GM12878 (cell line): ENCODE results near the gene CXorf65. TPM values are rescaled to one million over a fixed set of nuclear protein-coding genes. Genes with fewer than 3 reads are reported as not detected.

Source experiments
- ATAC-seq: fragments of 200-7000 bp; cut with Tn5 transposase; 3 replicates; pipeline ENCODE4 v1.9.1; 2020; ENCODE audit warnings: mild to moderate bottlenecking, moderate library complexity
- BruUV-seq: library from RNA; stranded (reverse); fragments of 400-500 nt; replicated peaks from 2 replicates; lab custom pipeline; 2021; lab: Mats Ljungman, UMichigan
- CTCF ChIA-PET: fragments of 300-600 bp; sonication (Branson Sonifier 250); formaldehyde crosslinking; extraction: SDS; loops from one replicate; lab custom pipeline; 2021; ENCODE audit warnings: inconsistent platforms; lab: Yijun Ruan, JAX
- POLR2A ChIA-PET: fragments of 350-600 bp; formaldehyde crosslinking; extraction: SDS; loops from one replicate; lab custom pipeline; 2021; ENCODE audit warnings: inconsistent platforms; lab: Charles Lee
- RAD21 ChIA-PET: fragments of 300-600 bp; sonication (Branson Sonifier 250); formaldehyde crosslinking; loops from one replicate; lab custom pipeline; 2023; ENCODE audit warnings: antibody characterized with exemption; ENCODE audit not compliant: unreplicated experiment; lab: Charles Lee
- SMC1A ChIA-PET: fragments of 300-600 bp; sonication (Branson Sonifier 250); formaldehyde crosslinking; loops from one replicate; lab custom pipeline; 2023; ENCODE audit not compliant: unreplicated experiment, uncharacterized antibody; lab: Charles Lee
- DNase-seq: peaks from one replicate; pipeline ENCODE4 v3.0.0-alpha.2; 2011; ENCODE audit warnings: low read depth, low spot score
- FAIRE-seq: peaks from 3 replicates; lab custom pipeline; 2011; peaks lifted over from hg19 to GRCh38; lab: Jason Lieb, UNC
- H2AFZ ChIP-seq: 2 replicates; pipeline ENCODE4 v1.6.0; 2011; ENCODE audit warnings: low read depth, low read length, control low read depth; ENCODE audit not compliant: control insufficient read depth
- H3K27ac ChIP-seq: 2 replicates; pipeline ENCODE4 v1.5.1; 2011; ENCODE audit warnings: control low read depth; ENCODE audit not compliant: control insufficient read depth, insufficient read depth
- H3K27me3 ChIP-seq, 2 experiments: replicated peaks in 1 of 2; 2 replicates each; pipeline versions ENCODE4 v1.6.0 to v1.6.1; 2011; ENCODE audit warnings: low read length in 1 of 2; ENCODE audit not compliant: control insufficient read depth in 2 of 2, insufficient read depth in 2 of 2
- H3K36me3 ChIP-seq, 2 experiments: 2 replicates each; pipeline ENCODE4 v1.5.1; 2011; ENCODE audit warnings: low read length in 1 of 2; ENCODE audit not compliant: control insufficient read depth in 2 of 2, insufficient read depth in 2 of 2
- H3K4me1 ChIP-seq: 2 replicates; pipeline ENCODE4 v1.6.1; 2011; ENCODE audit warnings: mild to moderate bottlenecking, low read length, moderate library complexity, mixed read lengths; ENCODE audit not compliant: control insufficient read depth, insufficient read depth
- H3K4me2 ChIP-seq: 2 replicates; pipeline ENCODE4 v1.6.0; 2011; ENCODE audit warnings: control low read depth; ENCODE audit not compliant: control insufficient read depth, insufficient read depth
- H3K4me3 ChIP-seq: fragments of 200-600 bp; sonication (generic); 2 replicates; pipeline ENCODE4 v1.5.1; 2016
- H3K79me2 ChIP-seq: 2 replicates; pipeline ENCODE4 v1.6.0; 2011; ENCODE audit warnings: low read length; ENCODE audit not compliant: control insufficient read depth, insufficient read depth
- H3K9ac ChIP-seq: 2 replicates; pipeline ENCODE4 v1.8.0; 2011; ENCODE audit warnings: low read length, control low read depth, mixed read lengths; ENCODE audit not compliant: control insufficient read depth, insufficient read depth
- H3K9me3 ChIP-seq: replicated peaks from 3 replicates; pipeline ENCODE4 v1.5.1; 2011; ENCODE audit warnings: mild to moderate bottlenecking, low read length; ENCODE audit not compliant: control insufficient read depth, insufficient read depth
- H4K20me1 ChIP-seq: 2 replicates; pipeline ENCODE4 v1.6.0; 2011; ENCODE audit not compliant: control insufficient read depth, insufficient read depth
- BRCA1 ChIP-seq: IDR thresholded peaks from 2 replicates; pipeline ENCODE4 v1.6.1; 2011; ENCODE audit warnings: low read depth, low read length, improper control_type of control experiment
- KAT2A ChIP-seq: conservative IDR thresholded peaks from 2 replicates; pipeline ENCODE4 v1.6.1; 2011; ENCODE audit warnings: low read depth, low read length; ENCODE audit not compliant: control insufficient read depth
- NFIC ChIP-seq: IDR thresholded peaks from 2 replicates; pipeline ENCODE4 v1.6.1; 2012; ENCODE audit warnings: low read depth, mild to moderate bottlenecking, inconsistent platforms, low read length, moderate library complexity
- NR2C2 ChIP-seq: IDR thresholded peaks from 2 replicates; pipeline ENCODE4 v1.6.1; 2011; ENCODE audit warnings: borderline replicate concordance, low read depth; ENCODE audit not compliant: control insufficient read depth, insufficient read length
- TAF1 ChIP-seq: IDR thresholded peaks from 2 replicates; pipeline ENCODE4 v1.6.1; 2011; ENCODE audit warnings: mild to moderate bottlenecking, low read depth, low read length, borderline replicate concordance
- TCF12 ChIP-seq: IDR thresholded peaks from 2 replicates; pipeline ENCODE4 v1.6.1; 2011; ENCODE audit warnings: low read depth, mild to moderate bottlenecking, low read length
- TCF3 ChIP-seq: IDR thresholded peaks from 2 replicates; pipeline ENCODE4 v1.6.1; 2012; ENCODE audit warnings: low read depth, mild to moderate bottlenecking, low read length, borderline replicate concordance; ENCODE audit not compliant: insufficient read depth
- YY1 ChIP-seq: IDR thresholded peaks from 2 replicates; pipeline ENCODE4 v1.6.1; 2011; ENCODE audit warnings: low read depth, mild to moderate bottlenecking, low read length
- ZNF217 ChIP-seq: fragments of 450-650 bp; IDR thresholded peaks from 2 replicates; pipeline ENCODE4 v1.6.1; 2017; ENCODE audit warnings: antibody characterized with exemption, mild to moderate bottlenecking
- WGBS: methylation state at CpG from one replicate; pipeline ENCODE4 v1.1.6; 2016; ENCODE audit warnings: low lambda C conversion rate; ENCODE audit not compliant: insufficient replicate concordance, insufficient coverage; ENCODE audit errors: missing lambda C conversion rate; 5-methylcytosine and 5-hydroxymethylcytosine counted together
- in situ Hi-C: fragments of 300-500 bp; cut with MboI; formaldehyde crosslinking; loops from 9 replicates; pipeline ENCODE4 v1.14.3; 2018; ENCODE audit warnings: mixed read lengths
- intact Hi-C: fragments of 100-400 bp; cut with micrococcal nuclease; formaldehyde crosslinking; loops from one replicate; pipeline ENCODE4 v1.14.2; 2022; ENCODE audit not compliant: unreplicated experiment
- polyA plus RNA-seq, 11 experiments: library from polyadenylated mRNA; depleted of rRNA in 4 of 11; unstranded in 6 of 11; stranded (reverse) in 5 of 11; fragments of >200 nt; fragmentation: Nextera tagmentation in 4 of 11; fragmentation: Illumina TruSeq in 1 of 11; extraction: Ambion mirVana in 4 of 11; extraction: Trizol in 1 of 11; gene quantifications; 1 replicate in 1 of 11; 2 replicates in 10 of 11; pipeline versions ENCODE4 v1.2.1 to v1.2.3, GENCODE V29; 2011 to 2016; ENCODE audit warnings: inconsistent platforms in 2 of 11, missing spikeins in 2 of 11, low read depth in 1 of 11
- total RNA-seq, 4 experiments: library from RNA; depleted of rRNA in 3 of 4; stranded (reverse); fragments of >200 nt in 3 of 4; fragmentation: Illumina TruSeq in 1 of 4; extraction: Trizol in 1 of 4; gene quantifications; 2 replicates each; pipeline versions ENCODE4 v1.2.1 to v1.2.3, GENCODE V29; 2013 to 2021
- TF ChIP-seq, protein P1 (sequence below): fragments of 450-650 bp; conservative IDR thresholded peaks from 2 replicates; pipeline ENCODE4 v1.6.1; 2017; ENCODE audit warnings: mild to moderate bottlenecking, moderate library complexity
- TF ChIP-seq, protein P2 (sequence below), 3 experiments: IDR thresholded peaks in 2 of 3; conservative IDR thresholded peaks in 1 of 3; 2 replicates each; pipeline ENCODE4 v1.5.1; 2011; ENCODE audit warnings: low read depth in 3 of 3, low read length in 3 of 3, mild to moderate bottlenecking in 3 of 3, control low read depth in 2 of 3, moderate library complexity in 2 of 3, inconsistent platforms in 1 of 3, mixed read lengths in 1 of 3; ENCODE audit not compliant: control insufficient read depth in 2 of 3, insufficient read depth in 1 of 3; ENCODE audit errors: extremely low read depth in 1 of 3
- TF ChIP-seq, protein P3 (sequence below): fragments of 450-650 bp; IDR thresholded peaks from 2 replicates; pipeline ENCODE4 v1.6.1; 2017; ENCODE audit warnings: mild to moderate bottlenecking, low read depth, inconsistent platforms; ENCODE audit not compliant: poor library complexity, severe bottlenecking
- TF ChIP-seq, protein P4 (sequence below): IDR thresholded peaks from 2 replicates; pipeline ENCODE4 v1.6.1; 2011; ENCODE audit warnings: borderline replicate concordance, low read depth, mild to moderate bottlenecking, moderate library complexity, mixed read lengths, low read length; ENCODE audit not compliant: insufficient read depth; ENCODE audit errors: extremely low read length

CXorf65 gene
- total and polyA plus RNA-seq, 10 of the 15 experiments (the other 5 are each of a cell fraction or from before 2014, with no cell fraction given), result 0.82 to 4.8 (median 2.3) TPM

DNA sequence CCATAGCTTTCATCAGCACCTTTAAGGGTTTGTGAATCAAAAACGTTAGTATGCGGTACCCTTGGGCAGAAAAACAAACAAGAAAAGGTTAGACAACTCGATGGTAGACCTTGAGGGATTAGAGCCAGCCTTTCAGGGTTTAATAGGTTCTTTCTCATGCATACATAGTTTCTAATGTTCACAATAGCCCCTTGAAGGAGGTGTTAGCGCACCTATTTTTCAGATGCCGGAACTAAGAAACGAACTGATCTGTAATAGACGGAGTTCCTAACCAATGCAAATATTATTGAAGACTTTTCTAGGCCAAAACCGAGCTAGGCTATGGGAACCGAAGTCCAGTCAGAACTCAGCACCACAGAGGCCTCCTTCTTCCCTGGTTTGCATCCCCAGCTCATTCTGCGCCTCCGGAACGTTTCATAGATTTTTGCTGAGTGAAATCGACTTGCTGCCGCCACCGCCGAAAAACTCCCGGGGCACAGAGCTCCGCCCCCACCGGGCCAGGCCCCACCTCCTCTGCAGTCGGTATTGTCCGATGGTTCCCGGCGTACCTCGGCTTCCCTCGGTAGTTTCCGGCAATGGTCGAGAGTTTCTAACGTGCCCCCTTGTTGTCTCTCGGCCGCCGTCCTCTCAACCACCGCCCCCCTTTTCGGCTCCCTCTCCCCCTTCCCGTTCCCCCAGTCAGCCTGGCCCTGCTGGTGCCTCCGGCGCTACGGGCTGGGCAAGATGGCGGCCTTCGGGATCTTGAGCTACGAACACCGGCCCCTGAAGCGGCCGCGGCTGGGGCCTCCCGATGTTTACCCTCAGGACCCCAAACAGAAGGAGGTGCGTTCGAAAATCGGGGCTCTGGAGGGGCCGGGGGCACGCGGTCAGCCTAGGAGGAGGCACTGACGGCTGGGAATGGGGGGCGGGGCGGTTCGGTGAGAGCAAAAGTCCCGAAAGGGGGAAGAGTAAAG, 11.8 kb upstream of the CXorf65 start, which contains the start of gene MED12:
MED12 (plus strand) TSS at position 565 of the 953 bp plus-strand sequence; CDS start at position 724, 159 bp downstream.
- ATAC-seq, result peak; percentile 99
- H3K4me1 ChIP-seq, result peaks cover 2% of the 10 kb centered on the region; the same call in 1 of the 2 replicates
- ChIA-PET SMC1A (interaction anchor here (1.0 to 2.3 kb wide), 7 partner anchors 12 to 60 kb away, joined by 3 to 18 read pairs (median 6); no protein-coding TSS in a partner anchor), CTCF (interaction anchor here (0.6 to 2.5 kb wide), 8 partner anchors 10 to 78 kb away, joined by 3 to 17 read pairs (median 5); no protein-coding TSS in a partner anchor), RAD21 (interaction anchor here (0.9 to 3.7 kb wide), 9 partner anchors 11 to 165 kb away, joined by 3 to 29 read pairs (median 5); partner anchors contain the start of gene NONO), POLR2A (interaction anchor here (0.6 to 3.1 kb wide), 15 partner anchors 8 to 458 kb away, joined by 3 to 34 read pairs (median 5); partner anchors contain the start of genes NONO, TAF1 and ZMYM3)
- H3K9me3 ChIP-seq, result no peaks in the 10 kb centered on the region
- peaks cover 12% of the 10 kb centered on the region for H3K79me2 ChIP-seq
- no peaks in the 10 kb centered on the region for H4K20me1 ChIP-seq
- WGBS, result 43% methylated on average over 45 of the region's 56 CpGs
- peak within 1 kb of the TSS; percentile 93 for H3K4me2 ChIP-seq
- peak within 1 kb of the TSS; percentile 80 for H3K9ac ChIP-seq
- no peak for FAIRE-seq
- H3K36me3 ChIP-seq, result peaks cover 0 to 4% of the 10 kb centered on the region in 2 experiments; a peak in 3 of 4 replicates
- H2AFZ ChIP-seq, result peak within 1 kb of the TSS; percentile 85
- DNase-seq, result peak; percentile 52
- BruUV-seq, result TSS peak; percentile 98
- intact Hi-C loops (loop anchor here (10.0 kb wide), 1 partner anchor 246 kb away; the partner anchor contains the start of gene TAF1), in situ Hi-C loops (no loop called here)
- H3K27me3 ChIP-seq, result no peaks in the 10 kb centered on the region
- peak within 1 kb of the TSS; percentile 81 for H3K27ac ChIP-seq
- H3K4me3 ChIP-seq, result peak within 1 kb of the TSS; percentile 85
- TF ChIP-seq BRCA1 (no peak), YY1 (peak; percentile 88), NFIC (no peak), KAT2A (no peak), TCF12 (no peak), TAF1 (no peak; the same call in 1 of the 2 replicates), ZNF217 (no peak), TCF3 (no peak), NR2C2 (no peak)
- TF ChIP-seq, protein P1, sequence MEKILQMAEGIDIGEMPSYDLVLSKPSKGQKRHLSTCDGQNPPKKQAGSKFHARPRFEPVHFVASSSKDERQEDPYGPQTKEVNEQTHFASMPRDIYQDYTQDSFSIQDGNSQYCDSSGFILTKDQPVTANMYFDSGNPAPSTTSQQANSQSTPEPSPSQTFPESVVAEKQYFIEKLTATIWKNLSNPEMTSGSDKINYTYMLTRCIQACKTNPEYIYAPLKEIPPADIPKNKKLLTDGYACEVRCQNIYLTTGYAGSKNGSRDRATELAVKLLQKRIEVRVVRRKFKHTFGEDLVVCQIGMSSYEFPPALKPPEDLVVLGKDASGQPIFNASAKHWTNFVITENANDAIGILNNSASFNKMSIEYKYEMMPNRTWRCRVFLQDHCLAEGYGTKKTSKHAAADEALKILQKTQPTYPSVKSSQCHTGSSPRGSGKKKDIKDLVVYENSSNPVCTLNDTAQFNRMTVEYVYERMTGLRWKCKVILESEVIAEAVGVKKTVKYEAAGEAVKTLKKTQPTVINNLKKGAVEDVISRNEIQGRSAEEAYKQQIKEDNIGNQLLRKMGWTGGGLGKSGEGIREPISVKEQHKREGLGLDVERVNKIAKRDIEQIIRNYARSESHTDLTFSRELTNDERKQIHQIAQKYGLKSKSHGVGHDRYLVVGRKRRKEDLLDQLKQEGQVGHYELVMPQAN, result 0 out of 2 replicates have a peak, but pooled peaks have one; percentile 23
- TF ChIP-seq, protein P2, sequence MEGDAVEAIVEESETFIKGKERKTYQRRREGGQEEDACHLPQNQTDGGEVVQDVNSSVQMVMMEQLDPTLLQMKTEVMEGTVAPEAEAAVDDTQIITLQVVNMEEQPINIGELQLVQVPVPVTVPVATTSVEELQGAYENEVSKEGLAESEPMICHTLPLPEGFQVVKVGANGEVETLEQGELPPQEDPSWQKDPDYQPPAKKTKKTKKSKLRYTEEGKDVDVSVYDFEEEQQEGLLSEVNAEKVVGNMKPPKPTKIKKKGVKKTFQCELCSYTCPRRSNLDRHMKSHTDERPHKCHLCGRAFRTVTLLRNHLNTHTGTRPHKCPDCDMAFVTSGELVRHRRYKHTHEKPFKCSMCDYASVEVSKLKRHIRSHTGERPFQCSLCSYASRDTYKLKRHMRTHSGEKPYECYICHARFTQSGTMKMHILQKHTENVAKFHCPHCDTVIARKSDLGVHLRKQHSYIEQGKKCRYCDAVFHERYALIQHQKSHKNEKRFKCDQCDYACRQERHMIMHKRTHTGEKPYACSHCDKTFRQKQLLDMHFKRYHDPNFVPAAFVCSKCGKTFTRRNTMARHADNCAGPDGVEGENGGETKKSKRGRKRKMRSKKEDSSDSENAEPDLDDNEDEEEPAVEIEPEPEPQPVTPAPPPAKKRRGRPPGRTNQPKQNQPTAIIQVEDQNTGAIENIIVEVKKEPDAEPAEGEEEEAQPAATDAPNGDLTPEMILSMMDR (IDR thresholded peaks at IDR 0.05 in 2 of 3, conservative IDR thresholded peaks at IDR 0.05 in 1 of 3; ENCODE audit: control insufficient read depth in 2 of 3, extremely low read depth in 1 of 3, insufficient read depth in 1 of 3, low read depth in 3 of 3, low read length in 3 of 3), result no peak
- TF ChIP-seq, protein P3, sequence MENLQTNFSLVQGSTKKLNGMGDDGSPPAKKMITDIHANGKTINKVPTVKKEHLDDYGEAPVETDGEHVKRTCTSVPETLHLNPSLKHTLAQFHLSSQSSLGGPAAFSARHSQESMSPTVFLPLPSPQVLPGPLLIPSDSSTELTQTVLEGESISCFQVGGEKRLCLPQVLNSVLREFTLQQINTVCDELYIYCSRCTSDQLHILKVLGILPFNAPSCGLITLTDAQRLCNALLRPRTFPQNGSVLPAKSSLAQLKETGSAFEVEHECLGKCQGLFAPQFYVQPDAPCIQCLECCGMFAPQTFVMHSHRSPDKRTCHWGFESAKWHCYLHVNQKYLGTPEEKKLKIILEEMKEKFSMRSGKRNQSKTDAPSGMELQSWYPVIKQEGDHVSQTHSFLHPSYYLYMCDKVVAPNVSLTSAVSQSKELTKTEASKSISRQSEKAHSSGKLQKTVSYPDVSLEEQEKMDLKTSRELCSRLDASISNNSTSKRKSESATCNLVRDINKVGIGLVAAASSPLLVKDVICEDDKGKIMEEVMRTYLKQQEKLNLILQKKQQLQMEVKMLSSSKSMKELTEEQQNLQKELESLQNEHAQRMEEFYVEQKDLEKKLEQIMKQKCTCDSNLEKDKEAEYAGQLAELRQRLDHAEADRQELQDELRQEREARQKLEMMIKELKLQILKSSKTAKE, result no peak
- TF ChIP-seq, protein P4, sequence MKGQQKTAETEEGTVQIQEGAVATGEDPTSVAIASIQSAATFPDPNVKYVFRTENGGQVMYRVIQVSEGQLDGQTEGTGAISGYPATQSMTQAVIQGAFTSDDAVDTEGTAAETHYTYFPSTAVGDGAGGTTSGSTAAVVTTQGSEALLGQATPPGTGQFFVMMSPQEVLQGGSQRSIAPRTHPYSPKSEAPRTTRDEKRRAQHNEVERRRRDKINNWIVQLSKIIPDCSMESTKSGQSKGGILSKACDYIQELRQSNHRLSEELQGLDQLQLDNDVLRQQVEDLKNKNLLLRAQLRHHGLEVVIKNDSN, result no peak
